ENCODE data around the gene MTOR. TPM values are rescaled to one million over a fixed set of nuclear protein-coding genes. Genes with fewer than 3 reads are reported as not detected.

MTOR gene
- polyA plus RNA-seq, 1 experiment = 27.7 TPM

- H3K27me3 ChIP-seq (ENCODE audit: control insufficient read depth, insufficient read depth, low read length) = no peaks in the 10 kb centered on the region
- no peak overlapping the region for H3K4me3 ChIP-seq (ENCODE audit: low read depth, low read length)
- no peak for DNase-seq (ENCODE audit: low read depth, low spot score)
- no peak overlapping the region for H3K27ac ChIP-seq (ENCODE audit: low read depth, low read length)
- POLR2A ChIA-PET = interaction anchor here (0.6 to 2.1 kb wide), 3 partner anchors 20 to 1035 kb away, joined by 4 to 13 read pairs (median 4); no protein-coding TSS in a partner anchor
- CTCF ChIA-PET = interaction anchor here (2.5 kb wide), 1 partner anchor 142 kb away, joined by 13 read pairs; no protein-coding TSS in a partner anchor
- TF ChIP-seq CTCF (IDR thresholded peaks at IDR 0.05; ENCODE audit: low read depth, low read length) = no peak
- H3K9me3 ChIP-seq (ENCODE audit: control insufficient read depth, insufficient read depth, low read length) = no peaks in the 10 kb centered on the region
These were observed 83.2 kb downstream of the MTOR start for GRCh38 chr1:11179125-11179524.

GRCh38 chr1:11178021-11179015 lies 84.0 kb downstream of the MTOR start:
- Histone ChIP-seq H3K27ac (ENCODE audit: low read depth, low read length) (no peak overlapping the region), H3K9me3 (ENCODE audit: control insufficient read depth, insufficient read depth, low read length) (no peaks in the 10 kb centered on the region), H3K4me3 (ENCODE audit: low read depth, low read length) (no peak overlapping the region), H3K27me3 (ENCODE audit: control insufficient read depth, insufficient read depth, low read length) (no peaks in the 10 kb centered on the region)
- TF ChIP-seq CTCF (IDR thresholded peaks at IDR 0.05; ENCODE audit: low read depth, low read length) = no peak
- DNase-seq (ENCODE audit: low read depth, low spot score) = no peak
- CTCF ChIA-PET = interaction anchor here (2.5 kb wide), 1 partner anchor 141 kb away, joined by 13 read pairs; no protein-coding TSS in a partner anchor
- POLR2A ChIA-PET = interaction anchor here (2.1 kb wide), 1 partner anchor 19 kb away, joined by 13 read pairs; no protein-coding TSS in a partner anchor

GRCh38 chr1:11176081-11176706 lies 86.2 kb downstream of the MTOR start:
- POLR2A ChIA-PET = no interaction called here
- no peak for DNase-seq (ENCODE audit: low read depth, low spot score)
- no peaks in the 10 kb centered on the region for H3K9me3 ChIP-seq (ENCODE audit: control insufficient read depth, insufficient read depth, low read length)
- H3K4me3 ChIP-seq (ENCODE audit: low read depth, low read length) = no peak overlapping the region
- no peak for TF ChIP-seq CTCF (IDR thresholded peaks at IDR 0.05; ENCODE audit: low read depth, low read length)
- CTCF ChIA-PET = interaction anchor here (1.3 kb wide), 2 partner anchors 138 to 139 kb away, joined by 3 to 4 read pairs; no protein-coding TSS in a partner anchor
- H3K27me3 ChIP-seq (ENCODE audit: control insufficient read depth, insufficient read depth, low read length) = no peaks in the 10 kb centered on the region
- H3K27ac ChIP-seq (ENCODE audit: low read depth, low read length) = peak overlapping the region; percentile 39

GRCh38 chr1:11175461-11175860 lies 86.9 kb downstream of the MTOR start:
- Histone ChIP-seq H3K27ac (ENCODE audit: low read depth, low read length) (no peak overlapping the region), H3K9me3 (ENCODE audit: control insufficient read depth, insufficient read depth, low read length) (no peaks in the 10 kb centered on the region), H3K27me3 (ENCODE audit: control insufficient read depth, insufficient read depth, low read length) (no peaks in the 10 kb centered on the region), H3K4me3 (ENCODE audit: low read depth, low read length) (no peak overlapping the region)
- ChIA-PET POLR2A (no interaction called here), CTCF (interaction anchor here (1.3 kb wide), 1 partner anchor 137 kb away, joined by 4 read pairs; no protein-coding TSS in a partner anchor)
- no peak for DNase-seq (ENCODE audit: low read depth, low spot score)
- TF ChIP-seq CTCF (IDR thresholded peaks at IDR 0.05; ENCODE audit: low read depth, low read length) = no peak
